ENCODE results near the gene FBXO3. TPM values are rescaled to one million over a fixed set of nuclear protein-coding genes. Genes with fewer than 3 reads are reported as not detected.

Gene FBXO3
- polyA plus RNA-seq, 3 donors = 17.5 to 25.2 (median 21.4) TPM

GRCh38 chr11:33706966-33707365 is 67.4 kb downstream of the FBXO3 start:
- H3K36me3 ChIP-seq (replicated peaks in 1 of 2; ENCODE audit: control insufficient read depth in 1 of 2, insufficient read depth in 2 of 2, low read length in 2 of 2) = no peaks in the 10 kb centered on the region
- H3K4me3 ChIP-seq (replicated peaks in 1 of 3; ENCODE audit: low read depth in 2 of 3, low read length in 3 of 3) = no peak overlapping the region
- no peak for TF ChIP-seq CTCF (IDR thresholded peaks at IDR 0.05)
- no peak for DNase-seq
- H2AFZ ChIP-seq (ENCODE audit: insufficient read depth, low read depth, low read length, poor library complexity, severe bottlenecking) = no peak overlapping the region
- no peaks in the 10 kb centered on the region for H4K20me1 ChIP-seq (ENCODE audit: insufficient read depth, low read length)
- Mint-ChIP-seq H3K27ac (no peak overlapping the region), H3K4me1 (peaks cover 3% of the 10 kb centered on the region), H3K36me3 (peaks cover 4 to 21% of the 10 kb centered on the region in 2 donors), H3K9me3 (no peaks in the 10 kb centered on the region), H3K4me3 (no peak overlapping the region), H3K27me3 (ENCODE audit: low read depth in 3 of 3) (peaks cover 0 to 2% (median 0%) of the 10 kb centered on the region in 3 donors)
- H3K4me2 ChIP-seq (replicated peaks; ENCODE audit: extremely low read depth, low read length, poor library complexity, severe bottlenecking) = no peak overlapping the region
- no peak overlapping the region for H3K9ac ChIP-seq (ENCODE audit: insufficient read depth, low read length, poor library complexity, severe bottlenecking)
- H3K9me3 ChIP-seq (replicated peaks in 1 of 2; ENCODE audit: control insufficient read depth in 1 of 2, insufficient read depth in 1 of 2, low read length in 2 of 2) = no peaks in the 10 kb centered on the region
- intact Hi-C loops (cut with micrococcal nuclease) = no loop called here
- H3K27me3 ChIP-seq (ENCODE audit: control insufficient read depth in 2 of 2, insufficient read depth in 2 of 2, low read length in 2 of 2) = peaks cover 0 to 2% of the 10 kb centered on the region in 2 donors
- no peaks in the 10 kb centered on the region for H3K4me1 ChIP-seq (ENCODE audit: control insufficient read depth in 1 of 2, insufficient read depth in 2 of 2, low read length in 2 of 2)
- no peaks in the 10 kb centered on the region for H3K79me2 ChIP-seq (ENCODE audit: insufficient read depth, low read length)
- no peak overlapping the region for H3K27ac ChIP-seq (ENCODE audit: low read depth in 1 of 2, low read length in 2 of 2)
- WGBS (ENCODE audit: insufficient coverage) = no CpG with 5 or more reads among the region's 2 CpGs

GRCh38 chr11:33706546-33706945 is 67.8 kb downstream of the FBXO3 start:
- Histone ChIP-seq H3K36me3 (replicated peaks in 1 of 2; ENCODE audit: control insufficient read depth in 1 of 2, insufficient read depth in 2 of 2, low read length in 2 of 2) (no peaks in the 10 kb centered on the region), H3K9me3 (replicated peaks in 1 of 2; ENCODE audit: control insufficient read depth in 1 of 2, insufficient read depth in 1 of 2, low read length in 2 of 2) (no peaks in the 10 kb centered on the region), H4K20me1 (ENCODE audit: insufficient read depth, low read length) (no peaks in the 10 kb centered on the region), H3K27ac (ENCODE audit: low read depth in 1 of 2, low read length in 2 of 2) (no peak overlapping the region), H3K27me3 (ENCODE audit: control insufficient read depth in 2 of 2, insufficient read depth in 2 of 2, low read length in 2 of 2) (peaks cover 0 to 2% of the 10 kb centered on the region in 2 donors), H3K79me2 (ENCODE audit: insufficient read depth, low read length) (no peaks in the 10 kb centered on the region), H3K9ac (ENCODE audit: insufficient read depth, low read length, poor library complexity, severe bottlenecking) (no peak overlapping the region), H3K4me2 (replicated peaks; ENCODE audit: extremely low read depth, low read length, poor library complexity, severe bottlenecking) (no peak overlapping the region), H3K4me3 (replicated peaks in 1 of 3; ENCODE audit: low read depth in 2 of 3, low read length in 3 of 3) (no peak overlapping the region), H2AFZ (ENCODE audit: insufficient read depth, low read depth, low read length, poor library complexity, severe bottlenecking) (no peak overlapping the region), H3K4me1 (ENCODE audit: control insufficient read depth in 1 of 2, insufficient read depth in 2 of 2, low read length in 2 of 2) (peaks cover 0 to under 1% of the 10 kb centered on the region in 2 donors)
- peaks cover 4% of the 10 kb centered on the region for H3K4me1 Mint-ChIP-seq
- no peak overlapping the region for H3K27ac Mint-ChIP-seq
- H3K36me3 Mint-ChIP-seq = peaks cover 4 to 21% of the 10 kb centered on the region in 2 donors
- intact Hi-C loops (cut with micrococcal nuclease) = no loop called here
- no peak for TF ChIP-seq CTCF (IDR thresholded peaks at IDR 0.05)
- H3K4me3 Mint-ChIP-seq = no peak overlapping the region
- no peaks in the 10 kb centered on the region for H3K9me3 Mint-ChIP-seq
- WGBS (ENCODE audit: insufficient coverage) = no CpG with 5 or more reads among the region's 2 CpGs
- H3K27me3 Mint-ChIP-seq (ENCODE audit: low read depth in 3 of 3) = peaks cover 0 to 2% (median 0%) of the 10 kb centered on the region in 3 donors
- DNase-seq = no peak
